Progenitor cell of endocrine pancreas (in vitro differentiated cells): ENCODE data around the gene EXOC8. TPM values are rescaled to one million over a fixed set of nuclear protein-coding genes. Genes with fewer than 3 reads are reported as not detected.

Experiments
- DNase-seq: peaks from one replicate; pipeline ENCODE4 v3.0.0; 2021; ENCODE audit warnings: low spot score; ENCODE audit not compliant: unreplicated experiment
- H3K27ac Mint-ChIP-seq: 2 replicates; pipeline ENCODE4 v1.8.0; 2021; ENCODE audit warnings: mild to moderate bottlenecking, moderate library complexity, mixed read lengths
- H3K27me3 Mint-ChIP-seq: 2 replicates; pipeline ENCODE4 v1.8.0; 2021; ENCODE audit warnings: mixed read lengths
- H3K36me3 Mint-ChIP-seq: 2 replicates; pipeline ENCODE4 v1.8.0; 2022; ENCODE audit warnings: mixed read lengths; ENCODE audit not compliant: insufficient read depth
- H3K4me1 Mint-ChIP-seq: 2 replicates; pipeline ENCODE4 v1.8.0; 2021; ENCODE audit warnings: low read depth, mixed read lengths
- H3K4me3 Mint-ChIP-seq: 2 replicates; pipeline ENCODE4 v1.8.0; 2021; ENCODE audit warnings: low read depth, mild to moderate bottlenecking, moderate library complexity, mixed read lengths
- H3K9me3 Mint-ChIP-seq: 2 replicates; pipeline ENCODE4 v1.8.0; 2021; ENCODE audit warnings: low read depth, mixed read lengths
- total RNA-seq: library from RNA; stranded (reverse); gene quantifications from 2 replicates; pipeline ENCODE4 v1.2.1, GENCODE V29; 2021
- TF ChIP-seq, protein P1 (sequence below): fragments of 200-600 bp; sonication (generic); IDR thresholded peaks from one replicate; pipeline ENCODE4 v1.5.0; 2021; ENCODE audit warnings: antibody characterized with exemption, mild to moderate bottlenecking; ENCODE audit not compliant: unreplicated experiment

EXOC8 gene
- total RNA-seq, 1 donor from 2014 or later = 9.6 TPM

DNA sequence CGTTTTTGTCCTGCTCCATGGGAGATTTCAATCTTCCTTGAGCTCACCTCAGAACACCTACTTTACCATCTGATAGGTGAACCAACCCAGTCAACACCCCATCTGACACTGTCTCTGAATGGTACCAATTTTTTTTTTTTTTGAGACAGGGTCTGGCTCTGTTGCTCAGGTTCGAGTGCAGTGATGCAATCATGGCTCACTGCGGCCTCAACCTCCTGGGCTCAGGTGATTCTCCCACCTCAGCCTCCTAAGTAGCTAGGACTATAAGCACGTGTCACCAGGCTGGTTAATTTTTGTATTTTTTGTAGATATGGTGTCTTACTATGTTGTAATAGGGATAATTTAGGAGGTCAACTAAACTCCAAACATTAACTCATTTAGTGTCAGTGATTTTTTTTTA lies 36.7 kb upstream of the EXOC8 start:
- no peak overlapping the region for H3K4me3 Mint-ChIP-seq
- H3K27me3 Mint-ChIP-seq = no peaks in the 10 kb centered on the region
- no peaks in the 10 kb centered on the region for H3K4me1 Mint-ChIP-seq
- no peak for DNase-seq
- no peak overlapping the region for H3K27ac Mint-ChIP-seq
- no peaks in the 10 kb centered on the region for H3K36me3 Mint-ChIP-seq
- H3K9me3 Mint-ChIP-seq = no peaks in the 10 kb centered on the region
- TF ChIP-seq, protein P1, sequence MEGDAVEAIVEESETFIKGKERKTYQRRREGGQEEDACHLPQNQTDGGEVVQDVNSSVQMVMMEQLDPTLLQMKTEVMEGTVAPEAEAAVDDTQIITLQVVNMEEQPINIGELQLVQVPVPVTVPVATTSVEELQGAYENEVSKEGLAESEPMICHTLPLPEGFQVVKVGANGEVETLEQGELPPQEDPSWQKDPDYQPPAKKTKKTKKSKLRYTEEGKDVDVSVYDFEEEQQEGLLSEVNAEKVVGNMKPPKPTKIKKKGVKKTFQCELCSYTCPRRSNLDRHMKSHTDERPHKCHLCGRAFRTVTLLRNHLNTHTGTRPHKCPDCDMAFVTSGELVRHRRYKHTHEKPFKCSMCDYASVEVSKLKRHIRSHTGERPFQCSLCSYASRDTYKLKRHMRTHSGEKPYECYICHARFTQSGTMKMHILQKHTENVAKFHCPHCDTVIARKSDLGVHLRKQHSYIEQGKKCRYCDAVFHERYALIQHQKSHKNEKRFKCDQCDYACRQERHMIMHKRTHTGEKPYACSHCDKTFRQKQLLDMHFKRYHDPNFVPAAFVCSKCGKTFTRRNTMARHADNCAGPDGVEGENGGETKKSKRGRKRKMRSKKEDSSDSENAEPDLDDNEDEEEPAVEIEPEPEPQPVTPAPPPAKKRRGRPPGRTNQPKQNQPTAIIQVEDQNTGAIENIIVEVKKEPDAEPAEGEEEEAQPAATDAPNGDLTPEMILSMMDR = no peak

GRCh38 chr1:231372501-231372900 lies 34.8 kb upstream of the EXOC8 start:
- DNase-seq = no peak
- H3K9me3 Mint-ChIP-seq = no peaks in the 10 kb centered on the region
- no peak overlapping the region for H3K4me3 Mint-ChIP-seq
- H3K36me3 Mint-ChIP-seq = peaks cover under 1% of the 10 kb centered on the region
- H3K27me3 Mint-ChIP-seq = no peaks in the 10 kb centered on the region
- no peak overlapping the region for H3K27ac Mint-ChIP-seq
- H3K4me1 Mint-ChIP-seq = no peaks in the 10 kb centered on the region
- TF ChIP-seq, protein P1 = no peak

GRCh38 chr1:231369282-231369681 lies 31.6 kb upstream of the EXOC8 start:
- no peak for DNase-seq
- H3K4me3 Mint-ChIP-seq = no peak overlapping the region
- H3K4me1 Mint-ChIP-seq = no peaks in the 10 kb centered on the region
- H3K27me3 Mint-ChIP-seq = no peaks in the 10 kb centered on the region
- H3K36me3 Mint-ChIP-seq = peaks cover 3% of the 10 kb centered on the region
- H3K27ac Mint-ChIP-seq = no peak overlapping the region
- TF ChIP-seq, protein P1 = no peak
- H3K9me3 Mint-ChIP-seq = no peaks in the 10 kb centered on the region

- Mint-ChIP-seq H3K27me3 (no peaks in the 10 kb centered on the region), H3K9me3 (no peaks in the 10 kb centered on the region), H3K4me3 (no peak overlapping the region), H3K27ac (no peak overlapping the region), H3K36me3 (peaks cover 11% of the 10 kb centered on the region), H3K4me1 (no peaks in the 10 kb centered on the region)
- TF ChIP-seq, protein P1 = no peak
- DNase-seq = no peak
Measured at GRCh38 chr1:231364192-231364591, 26.5 kb upstream of the EXOC8 start.

- H3K27me3 Mint-ChIP-seq = no peaks in the 10 kb centered on the region
- no peak overlapping the region for H3K27ac Mint-ChIP-seq
- H3K4me3 Mint-ChIP-seq = no peak overlapping the region
- H3K36me3 Mint-ChIP-seq = peaks cover 11% of the 10 kb centered on the region
- H3K9me3 Mint-ChIP-seq = no peaks in the 10 kb centered on the region
- no peaks in the 10 kb centered on the region for H3K4me1 Mint-ChIP-seq
- TF ChIP-seq, protein P1 = no peak
- no peak for DNase-seq
Measured at GRCh38 chr1:231363624-231364023, 26.0 kb upstream of the EXOC8 start.
